ENCODE measurements around the gene CENPX. TPM values are rescaled to one million over a fixed set of nuclear protein-coding genes. Genes with fewer than 3 reads are reported as not detected.

Gene CENPX
- total and polyA plus RNA-seq, 2 of the 13 experiments (the other 11 are each of a cell fraction or from before 2014, with no cell fraction given) = 92.7 to 170 TPM

DNA sequence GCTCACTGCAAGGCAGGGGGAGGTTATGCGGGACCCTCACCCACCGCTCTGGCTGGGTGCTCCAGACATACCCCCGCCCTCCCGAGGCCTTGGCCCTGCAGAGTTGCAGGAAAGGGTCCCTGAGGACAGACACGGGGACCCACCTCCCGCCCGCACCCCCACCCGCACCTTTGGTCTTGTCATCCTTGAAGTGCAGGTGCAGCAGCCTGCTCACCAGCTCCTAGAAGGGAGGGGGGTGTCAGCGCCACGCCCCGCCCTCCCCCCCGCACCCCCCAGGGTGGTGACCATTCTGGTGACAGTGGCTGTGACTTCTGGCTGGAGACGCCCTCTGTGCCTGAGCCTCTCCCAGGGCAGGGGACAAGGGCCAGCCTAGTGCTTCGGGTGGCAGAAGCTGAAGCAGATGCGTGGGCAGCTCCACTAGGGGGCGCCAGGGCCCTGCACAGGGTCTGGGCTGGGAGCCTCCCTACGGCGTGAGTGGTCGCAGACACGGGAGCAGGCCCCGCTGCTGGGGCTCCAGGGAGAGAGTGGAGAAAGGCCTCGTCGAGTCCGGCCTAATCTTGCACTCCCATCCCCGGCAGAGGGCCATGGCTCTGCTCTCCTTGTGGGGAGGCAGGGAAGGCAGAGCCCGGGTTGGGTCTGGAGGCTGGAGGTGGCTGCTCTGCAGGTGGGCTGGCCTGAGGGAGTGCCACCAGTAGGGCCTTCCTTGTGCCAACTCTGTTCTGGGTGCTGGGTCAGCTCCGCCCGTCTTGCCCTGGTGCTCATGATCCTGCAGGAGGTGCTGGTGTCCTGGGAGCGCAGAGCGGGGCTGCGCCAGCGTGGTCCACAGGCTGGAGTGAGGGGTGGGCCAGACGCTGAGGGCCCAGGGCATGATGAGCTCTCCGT, 2.7 kb downstream of the CENPX start (continued):
- TF ChIP-seq ZKSCAN8 (CRISPR knock-in tag; IDR thresholded peaks at IDR 0.05; ENCODE audit: borderline replicate concordance) = no peak
- TF ChIP-seq ZNF251 (CRISPR knock-in tag; IDR thresholded peaks at IDR 0.05) = no peak
- TF ChIP-seq ZSCAN9 (CRISPR knock-in tag; IDR thresholded peaks at IDR 0.05; ENCODE audit: borderline replicate concordance) = peak; percentile 32; the same call in 1 of the 2 replicates
- peak; percentile 73 for TF ChIP-seq PTBP1 (IDR thresholded peaks at IDR 0.05; ENCODE audit: low read depth, low read length, poor library complexity, severe bottlenecking)
- TF ChIP-seq CREM (IDR thresholded peaks at IDR 0.05) = no peak; the same call in 1 of the 2 replicates
- no peak for TF ChIP-seq CREM (CRISPR knock-in tag; IDR thresholded peaks at IDR 0.05)
- TF ChIP-seq, protein P1, sequence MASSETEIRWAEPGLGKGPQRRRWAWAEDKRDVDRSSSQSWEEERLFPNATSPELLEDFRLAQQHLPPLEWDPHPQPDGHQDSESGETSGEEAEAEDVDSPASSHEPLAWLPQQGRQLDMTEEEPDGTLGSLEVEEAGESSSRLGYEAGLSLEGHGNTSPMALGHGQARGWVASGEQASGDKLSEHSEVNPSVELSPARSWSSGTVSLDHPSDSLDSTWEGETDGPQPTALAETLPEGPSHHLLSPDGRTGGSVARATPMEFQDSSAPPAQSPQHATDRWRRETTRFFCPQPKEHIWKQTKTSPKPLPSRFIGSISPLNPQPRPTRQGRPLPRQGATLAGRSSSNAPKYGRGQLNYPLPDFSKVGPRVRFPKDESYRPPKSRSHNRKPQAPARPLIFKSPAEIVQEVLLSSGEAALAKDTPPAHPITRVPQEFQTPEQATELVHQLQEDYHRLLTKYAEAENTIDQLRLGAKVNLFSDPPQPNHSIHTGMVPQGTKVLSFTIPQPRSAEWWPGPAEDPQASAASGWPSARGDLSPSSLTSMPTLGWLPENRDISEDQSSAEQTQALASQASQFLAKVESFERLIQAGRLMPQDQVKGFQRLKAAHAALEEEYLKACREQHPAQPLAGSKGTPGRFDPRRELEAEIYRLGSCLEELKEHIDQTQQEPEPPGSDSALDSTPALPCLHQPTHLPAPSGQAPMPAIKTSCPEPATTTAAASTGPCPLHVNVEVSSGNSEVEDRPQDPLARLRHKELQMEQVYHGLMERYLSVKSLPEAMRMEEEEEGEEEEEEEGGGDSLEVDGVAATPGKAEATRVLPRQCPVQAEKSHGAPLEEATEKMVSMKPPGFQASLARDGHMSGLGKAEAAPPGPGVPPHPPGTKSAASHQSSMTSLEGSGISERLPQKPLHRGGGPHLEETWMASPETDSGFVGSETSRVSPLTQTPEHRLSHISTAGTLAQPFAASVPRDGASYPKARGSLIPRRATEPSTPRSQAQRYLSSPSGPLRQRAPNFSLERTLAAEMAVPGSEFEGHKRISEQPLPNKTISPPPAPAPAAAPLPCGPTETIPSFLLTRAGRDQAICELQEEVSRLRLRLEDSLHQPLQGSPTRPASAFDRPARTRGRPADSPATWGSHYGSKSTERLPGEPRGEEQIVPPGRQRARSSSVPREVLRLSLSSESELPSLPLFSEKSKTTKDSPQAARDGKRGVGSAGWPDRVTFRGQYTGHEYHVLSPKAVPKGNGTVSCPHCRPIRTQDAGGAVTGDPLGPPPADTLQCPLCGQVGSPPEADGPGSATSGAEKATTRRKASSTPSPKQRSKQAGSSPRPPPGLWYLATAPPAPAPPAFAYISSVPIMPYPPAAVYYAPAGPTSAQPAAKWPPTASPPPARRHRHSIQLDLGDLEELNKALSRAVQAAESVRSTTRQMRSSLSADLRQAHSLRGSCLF (CRISPR knock-in tag; IDR thresholded peaks at IDR 0.05; ENCODE audit: borderline replicate concordance) = no peak
- no peak for TF ChIP-seq PPARG (CRISPR knock-in tag; conservative IDR thresholded peaks at IDR 0.05)
- no peak for TF ChIP-seq NR2F1 (CRISPR knock-in tag; IDR thresholded peaks at IDR 0.05)
- TF ChIP-seq TMF1 (CRISPR knock-in tag; IDR thresholded peaks at IDR 0.05; ENCODE audit: low read depth) = no peak
- no peak for TF ChIP-seq TOPORS (CRISPR knock-in tag; IDR thresholded peaks at IDR 0.05)
- TF ChIP-seq EED (CRISPR knock-in tag; IDR thresholded peaks at IDR 0.05) = no peak
- no peak; the same call in 1 of the 2 replicates for TF ChIP-seq BRD4 (CRISPR knock-in tag; IDR thresholded peaks at IDR 0.05)
- TF ChIP-seq, protein P2, sequence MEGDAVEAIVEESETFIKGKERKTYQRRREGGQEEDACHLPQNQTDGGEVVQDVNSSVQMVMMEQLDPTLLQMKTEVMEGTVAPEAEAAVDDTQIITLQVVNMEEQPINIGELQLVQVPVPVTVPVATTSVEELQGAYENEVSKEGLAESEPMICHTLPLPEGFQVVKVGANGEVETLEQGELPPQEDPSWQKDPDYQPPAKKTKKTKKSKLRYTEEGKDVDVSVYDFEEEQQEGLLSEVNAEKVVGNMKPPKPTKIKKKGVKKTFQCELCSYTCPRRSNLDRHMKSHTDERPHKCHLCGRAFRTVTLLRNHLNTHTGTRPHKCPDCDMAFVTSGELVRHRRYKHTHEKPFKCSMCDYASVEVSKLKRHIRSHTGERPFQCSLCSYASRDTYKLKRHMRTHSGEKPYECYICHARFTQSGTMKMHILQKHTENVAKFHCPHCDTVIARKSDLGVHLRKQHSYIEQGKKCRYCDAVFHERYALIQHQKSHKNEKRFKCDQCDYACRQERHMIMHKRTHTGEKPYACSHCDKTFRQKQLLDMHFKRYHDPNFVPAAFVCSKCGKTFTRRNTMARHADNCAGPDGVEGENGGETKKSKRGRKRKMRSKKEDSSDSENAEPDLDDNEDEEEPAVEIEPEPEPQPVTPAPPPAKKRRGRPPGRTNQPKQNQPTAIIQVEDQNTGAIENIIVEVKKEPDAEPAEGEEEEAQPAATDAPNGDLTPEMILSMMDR (CRISPR knock-in tag; IDR thresholded peaks at IDR 0.05) = peak; percentile 96
- no peak for TF ChIP-seq SETDB1 (CRISPR knock-in tag; IDR thresholded peaks at IDR 0.05; ENCODE audit: borderline replicate concordance)
- no peak for TF ChIP-seq GTF3A (CRISPR knock-in tag; conservative IDR thresholded peaks at IDR 0.05)
- no peak for TF ChIP-seq ZNF234 (CRISPR knock-in tag; conservative IDR thresholded peaks at IDR 0.05)
- TF ChIP-seq CHCHD3 (CRISPR knock-in tag; IDR thresholded peaks at IDR 0.05) = no peak
- TF ChIP-seq ZNF607 (CRISPR knock-in tag; IDR thresholded peaks at IDR 0.05; ENCODE audit: borderline replicate concordance) = no peak
- no peak for TF ChIP-seq TEAD2 (CRISPR knock-in tag; IDR thresholded peaks at IDR 0.05)
- no peak for TF ChIP-seq ZC3H4 (CRISPR knock-in tag; IDR thresholded peaks at IDR 0.05; ENCODE audit: borderline replicate concordance)

All from HepG2 (cell line).